WTC11 (cell line): Measurements from ENCODE around the gene SPRY2. TPM values are rescaled to one million over a fixed set of nuclear protein-coding genes. Genes with fewer than 3 reads are reported as not detected.

Source experiments
- ATAC-seq: fragments of 200-7000 bp; cut with Tn5 transposase; 2 replicates; pipeline ENCODE4 v1.10.0; 2021; ENCODE audit warnings: mild to moderate bottlenecking, moderate library complexity
- CTCF ChIA-PET: fragments of 300-600 bp; sonication (Branson Sonifier 250); formaldehyde crosslinking; loops from one replicate; lab custom pipeline; 2021; ENCODE audit warnings: antibody characterized with exemption; lab: Charles Lee
- POLR2A ChIA-PET: fragments of 350-600 bp; sonication (Branson Sonifier 250); formaldehyde crosslinking; loops from one replicate; lab custom pipeline; 2021; ENCODE audit warnings: antibody characterized with exemption; lab: Charles Lee
- DNase-seq: peaks from one replicate; pipeline ENCODE4 v3.0.0; 2021; ENCODE audit warnings: low spot score
- H3K27ac Mint-ChIP-seq: 2 replicates; pipeline ENCODE4 v1.8.0; 2021; ENCODE audit warnings: mixed read lengths
- H3K27me3 Mint-ChIP-seq: 2 replicates; pipeline ENCODE4 v1.8.0; 2021; ENCODE audit warnings: low read depth, mild to moderate bottlenecking, moderate library complexity, mixed read lengths
- H3K36me3 Mint-ChIP-seq: 2 replicates; pipeline ENCODE4 v1.8.0; 2021; ENCODE audit warnings: mixed read lengths
- H3K4me1 Mint-ChIP-seq: 2 replicates; pipeline ENCODE4 v1.8.0; 2022; ENCODE audit warnings: mixed read lengths
- H3K4me3 Mint-ChIP-seq: 2 replicates; pipeline ENCODE4 v1.8.0; 2021; ENCODE audit warnings: mild to moderate bottlenecking, moderate library complexity, mixed read lengths
- H3K9me3 Mint-ChIP-seq: 2 replicates; pipeline ENCODE4 v1.8.0; 2021; ENCODE audit warnings: mixed read lengths
- CREM ChIP-seq: sonication (generic); formaldehyde crosslinking; IDR thresholded peaks from 2 replicates; pipeline ENCODE4 v1.8.1; 2022; ENCODE audit warnings: mild to moderate bottlenecking, missing genetic modification reagents, moderate library complexity
- E2F4 ChIP-seq: sonication (generic); formaldehyde crosslinking; IDR thresholded peaks from 2 replicates; pipeline ENCODE4 v1.8.1; 2022; ENCODE audit warnings: low read depth, mild to moderate bottlenecking, moderate library complexity, missing genetic modification reagents, borderline replicate concordance
- ERG ChIP-seq: fragments of 250-450 bp; sonication (Bioruptor Pico); IDR thresholded peaks from 2 replicates; pipeline ENCODE4 v1.8.0; 2021; ENCODE audit warnings: mild to moderate bottlenecking
- FOXJ3 ChIP-seq: sonication (generic); formaldehyde crosslinking; IDR thresholded peaks from 2 replicates; pipeline ENCODE4 v1.9.0; 2021; ENCODE audit warnings: missing genetic modification reagents, mild to moderate bottlenecking, borderline replicate concordance
- FOXP4 ChIP-seq: sonication (generic); formaldehyde crosslinking; IDR thresholded peaks from 2 replicates; pipeline ENCODE4 v1.8.0; 2022; ENCODE audit warnings: mild to moderate bottlenecking, missing genetic modification reagents
- JUN ChIP-seq: sonication (generic); formaldehyde crosslinking; IDR thresholded peaks from 2 replicates; pipeline ENCODE4 v1.8.0; 2023; ENCODE audit warnings: mild to moderate bottlenecking, missing genetic modification reagents
- MAX ChIP-seq: sonication (generic); formaldehyde crosslinking; IDR thresholded peaks from 2 replicates; pipeline ENCODE4 v1.8.0; 2022; ENCODE audit warnings: mild to moderate bottlenecking, missing genetic modification reagents
- NFE2L1 ChIP-seq: sonication (generic); formaldehyde crosslinking; IDR thresholded peaks from 2 replicates; pipeline ENCODE4 v1.8.1; 2023; ENCODE audit warnings: missing genetic modification reagents
- NFYB ChIP-seq: sonication (generic); formaldehyde crosslinking; conservative IDR thresholded peaks from 2 replicates; pipeline ENCODE4 v1.8.0; 2022; ENCODE audit warnings: low read depth, missing genetic modification reagents
- PREB ChIP-seq: sonication (generic); formaldehyde crosslinking; IDR thresholded peaks from 2 replicates; pipeline ENCODE4 v1.8.1; 2022; ENCODE audit warnings: mild to moderate bottlenecking, missing genetic modification reagents, moderate library complexity, borderline replicate concordance
- SMAD4 ChIP-seq: sonication (generic); formaldehyde crosslinking; IDR thresholded peaks from 2 replicates; pipeline ENCODE4 v1.8.0; 2022; ENCODE audit warnings: mild to moderate bottlenecking, missing genetic modification reagents
- SOX15 ChIP-seq: fragments of 250-450 bp; sonication (Bioruptor Pico); IDR thresholded peaks from 2 replicates; pipeline ENCODE4 v1.9.0; 2021; ENCODE audit warnings: mild to moderate bottlenecking
- STAT6 ChIP-seq: sonication (generic); formaldehyde crosslinking; conservative IDR thresholded peaks from 2 replicates; pipeline ENCODE4 v1.8.1; 2023; ENCODE audit warnings: mild to moderate bottlenecking, low read depth, missing genetic modification reagents, moderate library complexity
- TP53 ChIP-seq: sonication (generic); formaldehyde crosslinking; IDR thresholded peaks from 2 replicates; pipeline ENCODE4 v1.8.1; 2023; ENCODE audit warnings: mild to moderate bottlenecking, missing genetic modification reagents
- ZBTB43 ChIP-seq: sonication (generic); formaldehyde crosslinking; IDR thresholded peaks from 2 replicates; pipeline ENCODE4 v1.8.1; 2023; ENCODE audit warnings: mild to moderate bottlenecking, missing genetic modification reagents
- ZMAT4 ChIP-seq: fragments of 250-450 bp; sonication (Bioruptor Pico); IDR thresholded peaks from 2 replicates; pipeline ENCODE4 v1.9.0; 2021; ENCODE audit warnings: mild to moderate bottlenecking
- ZNF121 ChIP-seq: sonication (generic); formaldehyde crosslinking; IDR thresholded peaks from 2 replicates; pipeline ENCODE4 v1.8.0; 2023; ENCODE audit warnings: missing genetic modification reagents
- ZNF263 ChIP-seq: sonication (generic); formaldehyde crosslinking; IDR thresholded peaks from 2 replicates; pipeline ENCODE4 v1.8.1; 2022; ENCODE audit warnings: low read depth, mild to moderate bottlenecking, moderate library complexity, missing genetic modification reagents
- ZNF317 ChIP-seq: sonication (generic); formaldehyde crosslinking; IDR thresholded peaks from 2 replicates; pipeline ENCODE4 v1.8.1; 2023; ENCODE audit warnings: low read depth, mild to moderate bottlenecking, moderate library complexity, missing genetic modification reagents, borderline replicate concordance
- ZNF416 ChIP-seq: fragments of 250-450 bp; sonication (Bioruptor Pico); IDR thresholded peaks from 2 replicates; pipeline ENCODE4 v1.9.0; 2021; ENCODE audit warnings: mild to moderate bottlenecking, inconsistent platforms
- total RNA-seq: library from RNA; stranded (reverse); gene quantifications from 3 replicates; pipeline ENCODE4 v1.2.3, GENCODE V29; 2021

SPRY2 gene
- total RNA-seq, 1 experiment from 2014 or later: 63.2 TPM

- Mint-ChIP-seq H3K27me3 (no peaks in the 10 kb centered on the region), H3K9me3 (no peaks in the 10 kb centered on the region), H3K4me3 (no peak overlapping the region), H3K4me1 (peaks cover 16% of the 10 kb centered on the region), H3K27ac (no peak overlapping the region), H3K36me3 (no peaks in the 10 kb centered on the region)
- ATAC-seq: no peak
- no peak for TF ChIP-seq ZNF263 (CRISPR knock-in tag)
- no peak for TF ChIP-seq TP53 (CRISPR knock-in tag)
- TF ChIP-seq NFE2L1: no peak
- TF ChIP-seq ZBTB43 (CRISPR knock-in tag): no peak
- no peak for TF ChIP-seq JUN (CRISPR knock-in tag)
- no peak for TF ChIP-seq E2F4 (CRISPR knock-in tag)
- TF ChIP-seq SOX15 (CRISPR knock-in tag): no peak
- TF ChIP-seq PREB (CRISPR knock-in tag): no peak
- TF ChIP-seq MAX (CRISPR knock-in tag): no peak
- ChIA-PET CTCF (no interaction called here), POLR2A (no interaction called here)
- DNase-seq: no peak
Measured at GRCh38 chr13:80312967-80313366, 28.0 kb downstream of the SPRY2 start.

- H3K4me1 Mint-ChIP-seq: peaks cover 22% of the 10 kb centered on the region
- no peaks in the 10 kb centered on the region for H3K9me3 Mint-ChIP-seq
- no peaks in the 10 kb centered on the region for H3K27me3 Mint-ChIP-seq
- DNase-seq (no peak), ATAC-seq (no peak)
- POLR2A ChIA-PET: no interaction called here
- H3K27ac Mint-ChIP-seq: no peak overlapping the region
- no peaks in the 10 kb centered on the region for H3K36me3 Mint-ChIP-seq
- CTCF ChIA-PET: no interaction called here
- TF ChIP-seq ERG (no peak), NFYB (CRISPR knock-in tag) (no peak), ZBTB43 (CRISPR knock-in tag) (no peak), CREM (no peak), ZMAT4 (CRISPR knock-in tag) (no peak), ZNF317 (no peak), SMAD4 (CRISPR knock-in tag) (no peak), FOXP4 (CRISPR knock-in tag) (no peak), ZNF416 (CRISPR knock-in tag) (no peak), FOXJ3 (no peak), STAT6 (CRISPR knock-in tag) (no peak), ZNF121 (CRISPR knock-in tag) (no peak)
- H3K4me3 Mint-ChIP-seq: no peak overlapping the region
Measured at GRCh38 chr13:80312012-80312704, 28.8 kb downstream of the SPRY2 start.
